ENCODE data around the gene MED8.

MED8 gene, protein sequence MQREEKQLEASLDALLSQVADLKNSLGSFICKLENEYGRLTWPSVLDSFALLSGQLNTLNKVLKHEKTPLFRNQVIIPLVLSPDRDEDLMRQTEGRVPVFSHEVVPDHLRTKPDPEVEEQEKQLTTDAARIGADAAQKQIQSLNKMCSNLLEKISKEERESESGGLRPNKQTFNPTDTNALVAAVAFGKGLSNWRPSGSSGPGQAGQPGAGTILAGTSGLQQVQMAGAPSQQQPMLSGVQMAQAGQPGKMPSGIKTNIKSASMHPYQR

DNA sequence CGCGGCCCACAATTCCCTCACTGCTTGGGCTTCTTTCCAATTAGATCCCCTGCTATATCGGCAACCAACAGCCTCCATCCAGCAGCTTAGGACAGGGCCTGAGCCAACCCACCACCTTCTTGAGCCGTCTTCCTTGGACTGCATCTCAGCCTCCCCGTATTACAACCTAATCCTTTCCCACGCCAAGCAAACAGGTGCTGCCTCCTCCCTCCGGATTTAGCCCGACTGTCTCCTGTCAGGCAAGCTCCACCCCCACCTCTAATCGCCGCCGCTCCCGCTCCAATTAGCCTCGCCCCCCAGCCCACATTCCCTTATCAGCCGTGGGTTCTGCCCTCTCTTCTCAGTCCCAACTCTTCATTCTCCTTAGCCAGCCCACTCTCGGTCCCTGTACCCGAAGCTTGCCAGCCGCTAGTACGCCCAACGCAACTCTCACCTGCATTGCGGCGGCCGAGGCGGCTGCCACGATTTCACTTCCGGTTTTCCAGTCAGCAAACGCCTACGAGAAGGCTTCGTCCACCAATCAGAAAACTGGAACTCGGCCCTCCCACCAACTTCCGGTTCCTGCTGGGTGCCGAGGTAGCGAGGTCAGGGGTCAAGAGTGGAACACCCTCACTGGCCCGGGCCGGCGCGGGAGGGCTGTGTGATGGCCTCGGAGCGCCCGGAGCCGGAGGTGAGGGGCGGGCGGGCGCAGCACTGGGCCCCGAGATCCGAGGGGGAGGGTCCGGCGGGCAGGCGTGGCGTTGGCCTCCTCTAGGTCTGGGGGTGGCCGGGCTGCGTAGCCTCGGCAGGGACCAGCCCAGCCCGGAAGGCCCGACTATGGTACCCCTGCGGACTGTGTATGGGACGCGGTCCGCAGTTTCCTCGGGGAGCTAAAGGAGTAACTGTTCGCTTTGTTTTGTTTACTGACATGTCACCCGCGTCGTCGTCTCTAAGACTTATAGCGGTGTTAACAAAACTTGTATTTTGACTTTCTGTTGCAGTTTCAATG lies at the start of gene MED8, which contains the start of gene SZT2:
MED8 (minus strand) TSS at position 475 of the 988 bp plus-strand sequence; CDS start at position 439, 36 bp downstream.
SZT2 (plus strand) TSS at position 574 of the 988 bp plus-strand sequence; CDS start at position 644, 70 bp downstream.
- H3K4me3 ChIP-seq (ENCODE audit: insufficient read length, low read depth), result peak within 1 kb of the TSS; percentile 87

DNA sequence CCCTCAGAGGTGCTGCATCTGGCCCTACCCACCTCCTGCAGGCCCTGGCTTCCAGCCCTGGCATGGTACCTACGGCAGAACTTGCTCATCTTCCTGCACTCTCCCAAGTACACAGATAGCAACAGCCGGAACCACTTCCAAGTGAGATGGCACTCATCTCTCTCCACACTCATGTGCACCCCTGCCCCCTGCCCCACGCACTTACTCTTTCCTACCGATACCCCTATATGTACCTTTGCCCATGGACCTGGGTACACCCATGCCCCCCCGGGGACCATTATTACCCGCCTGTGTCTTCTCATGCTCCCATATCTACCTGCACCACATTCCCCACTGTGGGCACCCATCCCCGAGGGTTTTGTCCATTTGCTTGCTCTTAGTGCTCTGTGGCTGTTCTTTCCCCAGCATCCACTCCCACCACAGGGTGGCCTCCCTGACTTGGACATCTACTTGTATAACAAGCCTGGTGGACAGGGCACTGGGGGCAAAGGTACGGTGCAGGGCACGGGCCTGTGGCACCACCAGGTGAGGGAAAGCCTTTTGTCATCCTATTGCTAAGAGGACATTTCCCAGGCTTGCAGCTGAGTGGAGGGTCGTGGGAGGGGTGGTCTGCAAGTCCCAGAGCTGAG lies 49.5 kb upstream of the MED8 start:
- Histone ChIP-seq H3K27me3 (ENCODE audit: insufficient read depth, insufficient read length) (no peaks in the 10 kb centered on the region), H3K4me3 (ENCODE audit: insufficient read length, low read depth) (no peak overlapping the region), H3K9ac (ENCODE audit: insufficient read length, low read depth) (no peak overlapping the region), H3K4me1 (ENCODE audit: insufficient read depth, insufficient read length) (no peaks in the 10 kb centered on the region), H3K36me3 (ENCODE audit: insufficient read depth, insufficient read length, low read length) (peaks cover 96% of the 10 kb centered on the region), H3K9me3 (ENCODE audit: insufficient read depth, low read length) (no peaks in the 10 kb centered on the region)
- TF ChIP-seq SUZ12 (IDR thresholded peaks at IDR 0.05; ENCODE audit: extremely low read depth, insufficient read depth, insufficient read length) (no peak), ZNF274 (IDR thresholded peaks at IDR 0.05; ENCODE audit: low read depth, low read length) (no peak), YY1 (IDR thresholded peaks at IDR 0.05; ENCODE audit: insufficient read depth, insufficient read length) (no peak)
- no peak for DNase-seq (ENCODE audit: low read depth, low spot score)

More for the DNA sequence above, at the start of gene MED8, which contains the start of gene SZT2:
- Histone ChIP-seq H3K9me3 (ENCODE audit: insufficient read depth, low read length) (no peaks in the 10 kb centered on the region), H3K36me3 (ENCODE audit: insufficient read depth, insufficient read length, low read length) (peaks cover 52% of the 10 kb centered on the region), H3K4me1 (ENCODE audit: insufficient read depth, insufficient read length) (peaks cover 8% of the 10 kb centered on the region), H3K9ac (ENCODE audit: insufficient read length, low read depth) (peak within 1 kb of the TSS; percentile 91), H3K27me3 (ENCODE audit: insufficient read depth, insufficient read length) (no peaks in the 10 kb centered on the region)
- TF ChIP-seq ZNF274 (IDR thresholded peaks at IDR 0.05; ENCODE audit: low read depth, low read length) (no peak), YY1 (IDR thresholded peaks at IDR 0.05; ENCODE audit: insufficient read depth, insufficient read length) (no peak), SUZ12 (IDR thresholded peaks at IDR 0.05; ENCODE audit: extremely low read depth, insufficient read depth, insufficient read length) (no peak)
- DNase-seq (ENCODE audit: low read depth, low spot score), result peak; percentile 97

DNA sequence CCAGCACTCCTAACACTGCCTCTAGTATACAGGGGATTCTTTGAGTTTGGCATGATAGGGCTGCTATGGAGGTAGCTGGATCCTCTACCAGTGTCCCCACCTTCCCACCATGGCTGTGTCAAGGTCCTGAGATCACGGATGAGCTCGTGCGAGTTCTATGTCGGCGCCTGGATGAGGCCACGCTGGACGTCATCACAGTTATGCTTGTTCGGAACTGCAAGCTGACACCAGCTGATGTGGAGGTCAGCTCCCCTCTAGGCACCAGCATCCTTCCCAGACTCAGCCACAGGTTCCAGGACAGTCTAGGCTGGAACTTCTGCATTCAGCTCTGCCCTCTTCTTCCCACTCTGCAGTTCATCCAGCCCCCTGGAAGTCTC lies 49.0 kb upstream of the MED8 start:
- Histone ChIP-seq H3K4me3 (ENCODE audit: insufficient read length, low read depth) (no peak overlapping the region), H3K4me1 (ENCODE audit: insufficient read depth, insufficient read length) (no peaks in the 10 kb centered on the region), H3K9me3 (ENCODE audit: insufficient read depth, low read length) (no peaks in the 10 kb centered on the region), H3K9ac (ENCODE audit: insufficient read length, low read depth) (no peak overlapping the region), H3K36me3 (ENCODE audit: insufficient read depth, insufficient read length, low read length) (peaks cover 96% of the 10 kb centered on the region), H3K27me3 (ENCODE audit: insufficient read depth, insufficient read length) (no peaks in the 10 kb centered on the region)
- TF ChIP-seq SUZ12 (IDR thresholded peaks at IDR 0.05; ENCODE audit: extremely low read depth, insufficient read depth, insufficient read length) (no peak), ZNF274 (IDR thresholded peaks at IDR 0.05; ENCODE audit: low read depth, low read length) (no peak), YY1 (IDR thresholded peaks at IDR 0.05; ENCODE audit: insufficient read depth, insufficient read length) (no peak)
- DNase-seq (ENCODE audit: low read depth, low spot score), result no peak

DNA sequence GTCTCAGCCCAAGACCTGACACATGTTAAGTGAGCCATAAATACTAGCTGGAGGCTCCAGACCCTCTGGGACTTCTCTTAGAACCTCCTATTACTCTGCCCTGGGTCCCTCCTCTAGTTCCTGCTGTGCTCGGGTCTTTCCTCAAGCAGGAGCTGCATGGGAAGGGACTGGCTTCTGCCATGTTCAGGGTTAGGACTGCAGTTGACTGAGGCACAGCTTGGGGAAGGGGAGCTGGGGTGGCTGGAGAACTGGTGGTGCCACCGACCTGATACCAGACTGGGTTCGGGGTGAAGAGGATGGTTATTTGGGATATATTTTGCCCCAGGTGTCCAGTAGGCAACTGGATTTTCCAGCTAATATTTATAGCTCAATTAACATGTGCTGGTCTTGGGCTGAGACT lies 48.4 kb upstream of the MED8 start:
- Histone ChIP-seq H3K27me3 (ENCODE audit: insufficient read depth, insufficient read length) (no peaks in the 10 kb centered on the region), H3K4me1 (ENCODE audit: insufficient read depth, insufficient read length) (no peaks in the 10 kb centered on the region), H3K9me3 (ENCODE audit: insufficient read depth, low read length) (no peaks in the 10 kb centered on the region), H3K9ac (ENCODE audit: insufficient read length, low read depth) (no peak overlapping the region), H3K36me3 (ENCODE audit: insufficient read depth, insufficient read length, low read length) (peaks cover 96% of the 10 kb centered on the region), H3K4me3 (ENCODE audit: insufficient read length, low read depth) (no peak overlapping the region)
- TF ChIP-seq ZNF274 (IDR thresholded peaks at IDR 0.05; ENCODE audit: low read depth, low read length), result no peak
- TF ChIP-seq YY1 (IDR thresholded peaks at IDR 0.05; ENCODE audit: insufficient read depth, insufficient read length), result no peak
- TF ChIP-seq SUZ12 (IDR thresholded peaks at IDR 0.05; ENCODE audit: extremely low read depth, insufficient read depth, insufficient read length), result no peak
- DNase-seq (ENCODE audit: low read depth, low spot score), result no peak

DNA sequence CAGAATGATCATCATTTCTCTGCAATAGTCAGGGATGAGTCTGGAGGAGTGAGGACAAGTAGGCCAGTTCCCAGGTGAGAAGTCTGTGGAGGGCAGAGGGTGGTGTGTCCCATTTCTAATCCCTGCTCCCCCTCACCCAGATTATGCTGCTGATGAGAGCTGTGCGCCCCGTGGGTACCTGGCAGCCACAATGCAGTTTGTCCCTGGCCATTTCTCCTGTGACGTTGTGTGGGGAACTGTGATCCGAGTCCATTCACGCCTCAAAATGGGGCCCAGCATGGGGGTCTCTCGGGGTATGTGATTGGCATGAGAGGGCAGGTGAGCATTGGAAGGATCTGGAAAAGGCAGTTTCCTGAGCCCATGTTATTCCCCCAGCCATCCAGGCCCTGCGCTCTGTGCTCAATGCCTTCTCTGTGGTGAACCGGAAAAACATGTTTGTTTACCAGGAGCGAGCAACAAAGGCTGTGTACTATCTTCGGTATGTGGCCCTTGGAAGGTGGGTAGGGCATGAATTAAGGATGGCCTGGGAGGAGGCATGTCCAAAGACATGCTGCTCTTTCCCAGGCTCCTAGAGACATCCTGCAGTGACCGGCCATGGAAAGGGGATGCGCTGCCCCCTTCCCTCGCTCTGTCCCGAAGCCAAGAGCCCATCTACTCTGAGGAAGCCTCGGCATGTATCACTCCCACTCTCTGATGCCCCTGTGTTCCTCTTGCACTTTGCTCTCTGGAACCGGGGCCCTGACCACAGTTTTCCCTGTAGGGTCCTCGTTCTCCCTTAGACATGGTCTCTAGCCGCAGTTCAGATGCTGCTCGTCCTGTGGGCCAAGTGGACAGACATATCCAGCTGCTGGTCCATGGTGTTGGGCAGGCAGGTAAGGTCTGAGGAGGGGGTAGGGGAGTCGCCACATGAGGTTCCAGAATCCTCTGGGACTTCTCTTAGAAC lies 47.7 kb upstream of the MED8 start:
- Histone ChIP-seq H3K4me1 (ENCODE audit: insufficient read depth, insufficient read length) (no peaks in the 10 kb centered on the region), H3K36me3 (ENCODE audit: insufficient read depth, insufficient read length, low read length) (peaks cover 96% of the 10 kb centered on the region), H3K4me3 (ENCODE audit: insufficient read length, low read depth) (no peak overlapping the region), H3K9ac (ENCODE audit: insufficient read length, low read depth) (no peak overlapping the region), H3K27me3 (ENCODE audit: insufficient read depth, insufficient read length) (no peaks in the 10 kb centered on the region), H3K9me3 (ENCODE audit: insufficient read depth, low read length) (no peaks in the 10 kb centered on the region)
- TF ChIP-seq SUZ12 (IDR thresholded peaks at IDR 0.05; ENCODE audit: extremely low read depth, insufficient read depth, insufficient read length) (no peak), ZNF274 (IDR thresholded peaks at IDR 0.05; ENCODE audit: low read depth, low read length) (no peak), YY1 (IDR thresholded peaks at IDR 0.05; ENCODE audit: insufficient read depth, insufficient read length) (no peak)
- no peak for DNase-seq (ENCODE audit: low read depth, low spot score)

DNA sequence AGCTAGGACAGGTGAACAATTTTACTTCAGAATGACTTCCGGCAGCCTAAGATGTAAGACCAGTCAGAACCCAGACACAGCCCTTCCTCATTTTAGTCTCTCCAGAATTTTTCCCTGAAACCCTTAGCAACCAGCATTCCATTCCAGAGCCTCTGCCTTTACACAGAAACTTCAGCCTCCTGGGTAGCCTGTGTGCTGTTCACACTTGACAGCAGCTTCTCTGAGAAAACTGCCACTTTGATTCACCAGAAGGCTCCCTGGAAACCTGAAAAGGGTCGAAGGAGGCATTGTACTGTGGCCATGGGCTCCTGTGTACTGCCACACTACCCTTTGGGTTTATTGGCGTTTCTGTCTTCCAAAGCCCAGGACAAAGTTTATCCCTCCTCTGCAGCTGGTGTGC lies 46.8 kb upstream of the MED8 start:
- H3K27me3 ChIP-seq (ENCODE audit: insufficient read depth, insufficient read length), result no peaks in the 10 kb centered on the region

More for the DNA sequence above, 46.8 kb upstream of the MED8 start:
- no peak overlapping the region for H3K9ac ChIP-seq (ENCODE audit: insufficient read length, low read depth)
- no peaks in the 10 kb centered on the region for H3K9me3 ChIP-seq (ENCODE audit: insufficient read depth, low read length)
- H3K36me3 ChIP-seq (ENCODE audit: insufficient read depth, insufficient read length, low read length), result peaks cover 97% of the 10 kb centered on the region
- TF ChIP-seq ZNF274 (IDR thresholded peaks at IDR 0.05; ENCODE audit: low read depth, low read length), result no peak
- no peak for TF ChIP-seq YY1 (IDR thresholded peaks at IDR 0.05; ENCODE audit: insufficient read depth, insufficient read length)
- no peak for TF ChIP-seq SUZ12 (IDR thresholded peaks at IDR 0.05; ENCODE audit: extremely low read depth, insufficient read depth, insufficient read length)
- no peak overlapping the region for H3K4me3 ChIP-seq (ENCODE audit: insufficient read length, low read depth)
- H3K4me1 ChIP-seq (ENCODE audit: insufficient read depth, insufficient read length), result no peaks in the 10 kb centered on the region
- DNase-seq (ENCODE audit: low read depth, low spot score), result no peak
